SU-DHL-6 (cell line): ENCODE data around the gene AHRR.
"Not testable (repeated sequence)": the region's sequence is repeated elsewhere in the genome, so short reads cannot be mapped to it uniquely, and the experiment has no call there.

Source experiments
- H2AFZ ChIP-seq: fragments of 200-600 bp; sonication (generic); 2 replicates; pipeline ENCODE4 v1.6.1; 2014; ENCODE audit warnings: low read depth, mild to moderate bottlenecking, moderate library complexity, mixed read lengths, antibody characterized with exemption, low read length; ENCODE audit not compliant: severe bottlenecking
- H3F3A ChIP-seq: fragments of 200-600 bp; shearing (Covaris generic); 2 replicates; pipeline ENCODE4 v1.6.0; 2016; ENCODE audit warnings: antibody characterized with exemption, mild to moderate bottlenecking; ENCODE audit not compliant: insufficient read depth
- H3K27ac ChIP-seq: fragments of 200-600 bp; sonication (generic); 2 replicates; pipeline ENCODE4 v1.5.1; 2016; ENCODE audit warnings: low read depth, mild to moderate bottlenecking, low read length, moderate library complexity, mixed read lengths
- H3K27me3 ChIP-seq: fragments of 200-600 bp; sonication (generic), shearing (Covaris generic); 2 replicates; pipeline ENCODE4 v1.6.0; 2014; ENCODE audit warnings: mild to moderate bottlenecking, low read length
- H3K36me3 ChIP-seq: fragments of 200-600 bp; sonication (generic); 2 replicates; pipeline ENCODE4 v1.6.1; 2014; ENCODE audit warnings: mild to moderate bottlenecking, low read length, mixed read lengths
- H3K4me2 ChIP-seq: fragments of 300-600, 200-600 bp; shearing (Covaris generic), sonication (generic); 2 replicates; pipeline ENCODE4 v1.6.0; 2014; ENCODE audit warnings: low read length, low read depth, mild to moderate bottlenecking; ENCODE audit not compliant: poor library complexity, severe bottlenecking
- H3K4me3 ChIP-seq: fragments of 200-600 bp; sonication (generic); 2 replicates; pipeline ENCODE4 v1.5.1; 2014; ENCODE audit warnings: antibody characterized with exemption, low read length, mild to moderate bottlenecking, mixed read lengths; ENCODE audit not compliant: insufficient read depth, poor library complexity, severe bottlenecking
- H3K79me2 ChIP-seq: fragments of 200-600 bp; sonication (generic); 2 replicates; pipeline ENCODE4 v1.6.1; 2014; ENCODE audit warnings: mild to moderate bottlenecking, low read length, moderate library complexity; ENCODE audit not compliant: insufficient read depth
- H3K9ac ChIP-seq: fragments of 200-600 bp; sonication (generic); 2 replicates; pipeline ENCODE4 v1.7.0; 2014; ENCODE audit warnings: mild to moderate bottlenecking, low read length
- H3K9me2 ChIP-seq: fragments of 200-600 bp; sonication (generic); replicated peaks from 2 replicates; pipeline ENCODE4 v1.6.1; 2014; ENCODE audit warnings: low read length; ENCODE audit not compliant: insufficient read depth
- H3K9me3 ChIP-seq: fragments of 200-600 bp; sonication (generic); 2 replicates; pipeline ENCODE4 v1.6.1; 2014; ENCODE audit warnings: low read length, mixed read lengths; ENCODE audit not compliant: insufficient read depth
- H4K20me1 ChIP-seq: fragments of 200-600 bp; sonication (generic); 2 replicates; pipeline ENCODE4 v1.6.1; 2014; ENCODE audit warnings: low read depth, mild to moderate bottlenecking, antibody characterized with exemption, low read length, moderate library complexity, mixed read lengths
- CTCF ChIP-seq: fragments of 200-600 bp; sonication (generic); IDR thresholded peaks from one replicate; pipeline ENCODE4 v1.5.1; 2017; ENCODE audit warnings: antibody characterized with exemption, mild to moderate bottlenecking, low read length, moderate library complexity; ENCODE audit not compliant: insufficient read depth, poor library complexity, severe bottlenecking
- EZH2phosphoT487 ChIP-seq: fragments of 200-600 bp; sonication (generic), shearing (Covaris generic); conservative IDR thresholded peaks from 2 replicates; pipeline ENCODE4 v1.6.1; 2018; ENCODE audit warnings: mild to moderate bottlenecking, antibody characterized with exemption, low read length, moderate library complexity, mixed read lengths

Gene AHRR

DNA sequence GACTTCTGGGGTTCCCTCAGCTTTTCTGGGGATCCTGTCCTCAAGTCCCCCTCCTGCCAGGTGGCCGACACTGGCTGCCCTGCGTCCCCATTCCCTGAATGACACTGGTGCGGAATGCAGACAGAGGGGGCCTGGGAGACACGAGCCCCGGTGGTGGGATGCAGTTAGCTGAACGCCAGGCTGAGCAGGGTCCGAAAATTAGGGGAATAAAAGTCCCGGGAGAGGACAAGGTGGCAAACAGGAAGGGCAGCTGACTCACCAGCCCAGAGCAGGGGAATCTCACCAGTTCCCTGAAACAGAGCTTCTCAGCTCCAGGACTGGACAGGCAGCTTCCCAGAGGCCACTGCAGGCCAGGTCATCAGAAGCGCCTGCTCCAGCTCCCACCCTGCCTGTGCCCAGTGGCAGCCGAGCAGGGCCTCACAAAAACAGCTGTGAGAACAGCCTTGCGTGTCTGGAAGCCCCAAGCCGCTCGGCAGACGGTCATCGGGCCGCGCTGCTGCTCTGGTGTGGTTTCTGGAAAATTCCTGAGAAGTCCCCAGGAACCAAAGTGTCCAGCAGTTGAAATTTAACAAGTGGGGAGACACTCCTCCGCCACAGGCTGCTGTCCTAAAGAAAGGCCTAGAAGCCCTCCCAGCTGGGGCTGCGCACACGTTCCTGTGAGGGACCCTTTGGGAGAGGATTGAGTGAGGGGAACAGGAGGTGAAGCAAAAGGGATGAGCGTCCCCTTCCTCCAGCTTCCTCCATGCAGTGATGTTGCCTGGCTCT is 73.8 kb downstream of the AHRR start:
- TF ChIP-seq CTCF: no peak
- TF ChIP-seq EZH2phosphoT487: no peak
- Histone ChIP-seq H3F3A (peaks cover 21% of the 10 kb centered on the region), H3K4me2 (no peak overlapping the region), H3K36me3 (no peaks in the 10 kb centered on the region), H3K27ac (no peak overlapping the region), H3K9me2 (no peaks in the 10 kb centered on the region), H4K20me1 (no peaks in the 10 kb centered on the region), H2AFZ (no peak overlapping the region), H3K9me3 (no peaks in the 10 kb centered on the region), H3K79me2 (no peaks in the 10 kb centered on the region), H3K27me3 (no peaks in the 10 kb centered on the region), H3K4me3 (no peak overlapping the region), H3K9ac (no peak overlapping the region)

DNA sequence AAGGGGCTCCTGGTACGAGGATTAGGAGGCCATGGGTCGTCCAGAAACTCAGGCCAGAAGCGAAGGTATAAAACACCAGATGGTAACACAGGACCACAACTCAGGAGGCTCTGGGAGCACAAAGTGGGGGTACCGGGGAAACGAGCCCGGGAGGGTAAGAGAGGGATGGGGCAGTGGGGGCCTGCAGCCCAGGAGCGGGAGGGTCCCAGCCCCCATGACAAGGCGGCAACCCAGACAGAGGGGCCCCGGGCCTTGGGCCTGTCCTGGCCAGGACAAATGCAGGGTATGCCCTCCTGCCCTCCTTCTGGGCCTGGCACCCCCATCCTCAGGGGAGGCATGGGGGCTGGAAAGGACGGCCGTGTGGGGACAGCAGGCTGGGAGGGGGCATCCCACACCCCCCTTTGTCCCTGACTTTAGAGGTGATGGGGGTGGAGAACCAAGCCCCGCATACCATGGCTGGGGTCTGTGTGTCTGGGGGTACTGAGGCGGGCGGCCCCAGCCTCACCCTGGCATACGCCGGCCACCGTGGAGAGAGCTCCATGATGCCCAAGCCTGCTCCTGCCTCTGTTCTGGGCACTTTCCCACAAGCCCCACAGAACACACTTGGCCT is 74.5 kb downstream of the AHRR start:
- H3K4me3 ChIP-seq: no peak overlapping the region
- no peak overlapping the region for H2AFZ ChIP-seq
- no peak overlapping the region for H3K9ac ChIP-seq
- no peaks in the 10 kb centered on the region for H3K9me3 ChIP-seq
- no peaks in the 10 kb centered on the region for H3K79me2 ChIP-seq
- no peak overlapping the region for H3K4me2 ChIP-seq
- H4K20me1 ChIP-seq: no peaks in the 10 kb centered on the region
- no peaks in the 10 kb centered on the region for H3K9me2 ChIP-seq
- H3F3A ChIP-seq: peaks cover 27% of the 10 kb centered on the region
- no peak for TF ChIP-seq CTCF
- no peak for TF ChIP-seq EZH2phosphoT487
- no peaks in the 10 kb centered on the region for H3K27me3 ChIP-seq
- no peak overlapping the region for H3K27ac ChIP-seq
- H3K36me3 ChIP-seq: no peaks in the 10 kb centered on the region

DNA sequence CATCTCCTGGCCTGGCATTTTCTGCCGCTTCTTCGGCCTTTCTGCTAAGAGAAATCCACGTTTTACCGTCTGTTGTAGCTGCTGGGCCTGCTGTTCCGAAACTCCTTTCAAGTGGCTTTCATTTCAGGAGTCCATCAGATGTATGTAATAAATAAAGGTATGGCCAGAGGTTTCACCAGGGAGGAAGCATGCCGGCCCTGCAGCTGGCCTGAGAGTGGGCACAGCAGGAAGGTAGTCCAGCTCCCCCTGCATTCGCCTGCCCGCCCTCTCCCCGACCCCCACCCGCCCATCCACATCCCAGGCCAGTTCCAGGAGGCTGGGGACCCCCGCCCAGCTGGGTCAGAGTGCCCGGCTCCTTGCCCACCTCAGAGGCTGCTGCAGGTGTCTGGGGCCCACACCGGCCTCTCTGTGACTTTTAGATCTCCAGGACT is 75.0 kb downstream of the AHRR start:
- no peak overlapping the region for H3K27ac ChIP-seq
- H3K9me2 ChIP-seq: no peaks in the 10 kb centered on the region
- H4K20me1 ChIP-seq: no peaks in the 10 kb centered on the region
- TF ChIP-seq CTCF (no peak), EZH2phosphoT487 (no peak)
- no peaks in the 10 kb centered on the region for H3K9me3 ChIP-seq
- no peak overlapping the region for H3K4me2 ChIP-seq
- peaks cover 32% of the 10 kb centered on the region for H3F3A ChIP-seq
- no peak overlapping the region for H3K4me3 ChIP-seq
- H3K36me3 ChIP-seq: no peaks in the 10 kb centered on the region
- H2AFZ ChIP-seq: no peak overlapping the region
- no peaks in the 10 kb centered on the region for H3K27me3 ChIP-seq
- no peaks in the 10 kb centered on the region for H3K79me2 ChIP-seq
- no peak overlapping the region for H3K9ac ChIP-seq

GRCh38 chr5:398141-398474 is 76.6 kb downstream of the AHRR start:
- H2AFZ ChIP-seq, H3K9me3 ChIP-seq, H3K79me2 ChIP-seq, H4K20me1 ChIP-seq, H3K36me3 ChIP-seq, H3K9me2 ChIP-seq, H3K27me3 ChIP-seq, H3K4me3 ChIP-seq, H3K4me2 ChIP-seq: not testable (repeated sequence)
- Histone ChIP-seq H3F3A (peaks cover 27% of the 10 kb centered on the region), H3K27ac (peak overlapping the region; percentile 92), H3K9ac (0 out of 2 replicates have a peak overlapping the region, but pooled peaks have one; percentile 45)
